Tibial nerve (tissue), 4 donors: ENCODE measurements around the gene TPRX1. TPM values are rescaled to one million over a fixed set of nuclear protein-coding genes. Genes with fewer than 3 reads are reported as not detected.

Experiments used
- DNase-seq, 2 donors: peaks; one replicate each; pipeline ENCODE4 v3.0.0-alpha.2; 2019; ENCODE audit warnings: low spot score in 2 of 2
- H3K27ac ChIP-seq, 4 donors: fragments of 200-600 bp; sonication (generic) in 3 of 4; one replicate each; pipeline ENCODE4 v1.5.1; 2017 to 2019; ENCODE audit warnings: mild to moderate bottlenecking in 1 of 4
- H3K27me3 ChIP-seq, 2 donors: fragments of 200-600 bp; sonication (generic) in 1 of 2; one replicate each; pipeline versions ENCODE4 v1.5.1 to v1.6.0; 2017 to 2019
- H3K36me3 ChIP-seq, 3 donors: fragments of 200-600 bp; sonication (generic); one replicate each; pipeline ENCODE4 v1.5.1; 2018 to 2019
- H3K4me1 ChIP-seq, 4 donors: fragments of 200-600 bp; sonication (generic) in 3 of 4; one replicate each; pipeline ENCODE4 v1.5.1; 2017 to 2019
- H3K4me3 ChIP-seq, 4 donors: fragments of 200-600 bp; sonication (generic) in 3 of 4; one replicate each; pipeline ENCODE4 v1.5.1; 2017 to 2019; ENCODE audit warnings: mild to moderate bottlenecking in 1 of 4, moderate library complexity in 1 of 4
- H3K9me3 ChIP-seq, 4 donors: fragments of 200-600 bp; sonication (generic) in 3 of 4; one replicate each; pipeline ENCODE4 v1.5.1; 2017 to 2019
- CTCF ChIP-seq, 5 experiments: fragments of 200-600 bp in 3 of 5; fragments of 450-650 bp in 2 of 5; sonication (generic) in 3 of 5; IDR thresholded peaks; one replicate each; pipeline ENCODE4 v1.5.1; 2016 to 2019; ENCODE audit warnings: antibody characterized with exemption in 5 of 5, mild to moderate bottlenecking in 3 of 5, moderate library complexity in 2 of 5
- EP300 ChIP-seq, 2 donors: sonication (generic); formaldehyde crosslinking; IDR thresholded peaks; one replicate each; pipeline ENCODE4 v1.6.1; 2017; ENCODE audit warnings: antibody characterized with exemption in 2 of 2, mild to moderate bottlenecking in 1 of 2
- POLR2A ChIP-seq, 2 donors: fragments of 450-650 bp; IDR thresholded peaks; one replicate each; pipeline ENCODE4 v1.6.1; 2017; ENCODE audit warnings: antibody characterized with exemption in 2 of 2, mild to moderate bottlenecking in 2 of 2, moderate library complexity in 2 of 2
- WGBS, 2 donors: methylation state at CpG; one replicate each; pipeline ENCODE4 v1.1.5; 2018; 5-methylcytosine and 5-hydroxymethylcytosine counted together
- total RNA-seq, 4 donors: library from RNA; depleted of rRNA; stranded (reverse); fragments of >200 nt; gene quantifications; one replicate each; pipeline ENCODE4 v1.1.0, GENCODE V29; 2016

Gene TPRX1
- total RNA-seq, 4 donors from 2014 or later, result not detected

- Histone ChIP-seq H3K27ac (peak overlapping the region; percentile 28 to 100 (median 98)), H3K9me3 (no peaks in the 10 kb centered on the region), H3K36me3 (peaks cover 0 to 59% (median 13%) of the 10 kb centered on the region in 3 donors), H3K4me1 (peaks cover 0 to 56% (median 39%) of the 10 kb centered on the region in 4 donors), H3K27me3 (no peaks in the 10 kb centered on the region), H3K4me3 (peak overlapping the region in 1 of 4 donors; percentile 90)
- DNase-seq, result peak; percentile 47 to 71
- WGBS, 2 donors, result 25 to 30% methylated on average over 9 of the region's 9 CpGs
- TF ChIP-seq CTCF (IDR thresholded peaks at IDR 0.05) (no peak), POLR2A (IDR thresholded peaks at IDR 0.05) (no peak), EP300 (IDR thresholded peaks at IDR 0.05) (peak in 1 of 2 donors; percentile 58)
Observed at GRCh38 chr19:47781590-47782262, 22.6 kb downstream of the TPRX1 start.

GRCh38 chr19:47780215-47780551, 24.2 kb downstream of the TPRX1 start:
- Histone ChIP-seq H3K4me1 (peaks cover 0 to 61% (median 39%) of the 10 kb centered on the region in 4 donors), H3K4me3 (peak overlapping the region; percentile 88 to 99 (median 94)), H3K27me3 (no peaks in the 10 kb centered on the region), H3K36me3 (peaks cover 0 to 44% (median 7%) of the 10 kb centered on the region in 3 donors), H3K9me3 (no peaks in the 10 kb centered on the region), H3K27ac (peak overlapping the region; percentile 98 to 100 (median 98))
- TF ChIP-seq CTCF (IDR thresholded peaks at IDR 0.05) (no peak), EP300 (IDR thresholded peaks at IDR 0.05) (no peak), POLR2A (IDR thresholded peaks at IDR 0.05) (no peak)
- 29 to 44% methylated on average over 9 of the region's 9 CpGs for WGBS, 2 donors
- DNase-seq, result no peak

- Histone ChIP-seq H3K9me3 (no peaks in the 10 kb centered on the region), H3K27me3 (no peaks in the 10 kb centered on the region), H3K27ac (peak overlapping the region; percentile 98 to 100 (median 98)), H3K4me1 (peaks cover 0 to 61% (median 39%) of the 10 kb centered on the region in 4 donors), H3K4me3 (peak overlapping the region; percentile 88 to 99 (median 94)), H3K36me3 (peaks cover 0 to 39% (median 7%) of the 10 kb centered on the region in 3 donors)
- DNase-seq, result peak; percentile 30 to 45
- 38 to 46% methylated on average over 19 to 24 of the region's 24 CpGs for WGBS, 2 donors
- peak in 1 of 2 donors; percentile 81 for TF ChIP-seq EP300 (IDR thresholded peaks at IDR 0.05)
- peak in 1 of 2 donors; percentile 52 for TF ChIP-seq POLR2A (IDR thresholded peaks at IDR 0.05)
- no peak for TF ChIP-seq CTCF (IDR thresholded peaks at IDR 0.05)
Observed at GRCh38 chr19:47779524-47780214, 24.7 kb downstream of the TPRX1 start.

- peaks cover 0 to 69% (median 39%) of the 10 kb centered on the region in 4 donors for H3K4me1 ChIP-seq
- no peaks in the 10 kb centered on the region for H3K27me3 ChIP-seq
- H3K9me3 ChIP-seq, result no peaks in the 10 kb centered on the region
- H3K4me3 ChIP-seq, result peak overlapping the region; percentile 88 to 99 (median 94)
- H3K27ac ChIP-seq, result peak overlapping the region; percentile 98 to 100 (median 98)
- peak in 1 of 2 donors; percentile 33 for DNase-seq
- H3K36me3 ChIP-seq, result peaks cover 0 to 32% (median under 1%) of the 10 kb centered on the region in 3 donors
- 0 to 1% methylated on average over 11 to 20 of the region's 20 CpGs for WGBS, 2 donors
- TF ChIP-seq EP300 (IDR thresholded peaks at IDR 0.05), result no peak
- TF ChIP-seq CTCF (IDR thresholded peaks at IDR 0.05), result no peak
- no peak for TF ChIP-seq POLR2A (IDR thresholded peaks at IDR 0.05)
Observed at GRCh38 chr19:47778954-47779351, 25.4 kb downstream of the TPRX1 start.
